ENCODE data around the gene WDFY1. TPM values are rescaled to one million over a fixed set of nuclear protein-coding genes. Genes with fewer than 3 reads are reported as not detected.

The WDFY1 gene
- total RNA-seq, 1 experiment from 2014 or later = 44.7 TPM

DNA sequence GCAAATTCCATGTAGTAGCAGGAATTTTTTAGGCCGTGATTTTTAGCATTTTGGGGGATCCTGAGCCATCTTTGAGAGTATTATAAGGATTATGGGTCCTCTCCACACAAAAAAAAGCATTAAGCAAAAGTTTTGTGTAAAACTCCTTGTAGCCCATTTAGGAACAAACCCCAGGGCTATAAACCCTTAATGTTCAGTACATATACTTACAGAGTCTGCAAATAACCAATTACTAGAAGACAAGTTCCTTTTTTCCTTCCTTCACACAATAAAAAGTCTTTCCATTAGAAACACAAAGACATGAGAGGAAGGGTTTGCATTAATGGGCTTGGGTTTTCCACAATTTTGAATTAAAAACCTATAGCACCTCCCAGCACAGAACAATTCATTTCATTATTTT, 44.6 kb downstream of the WDFY1 start:
- TF ChIP-seq RAD21 (IDR thresholded peaks at IDR 0.05; ENCODE audit: low read depth) = no peak
- no peak for TF ChIP-seq ATF3 (IDR thresholded peaks at IDR 0.05)
- TF ChIP-seq JUND (IDR thresholded peaks at IDR 0.05) = no peak
- no peak for TF ChIP-seq POLR2A (IDR thresholded peaks at IDR 0.05; ENCODE audit: borderline replicate concordance, extremely low read depth, insufficient read depth, insufficient read length)
- Histone ChIP-seq H2AFZ (ENCODE audit: low read depth, low read length, poor library complexity, severe bottlenecking) (no peak overlapping the region), H3K27me3 (ENCODE audit: insufficient read depth, low read length) (no peaks in the 10 kb centered on the region), H4K20me1 (ENCODE audit: insufficient read depth) (no peaks in the 10 kb centered on the region), H3K4me2 (ENCODE audit: low read length) (no peak overlapping the region), H3K9me3 (ENCODE audit: control insufficient read depth in 1 of 2, insufficient read depth in 1 of 2, low read depth in 1 of 2, low read length in 2 of 2) (no peaks in the 10 kb centered on the region), H3K27ac (ENCODE audit: low read depth, low read length) (no peak overlapping the region), H3K9me2 (ENCODE audit: insufficient read depth) (no peaks in the 10 kb centered on the region), H3K79me2 (ENCODE audit: insufficient read depth, low read length) (no peaks in the 10 kb centered on the region), H3K4me3 (replicated peaks in 1 of 2; ENCODE audit: low read depth in 1 of 2, low read length in 2 of 2) (no peak overlapping the region), H3K36me3 (ENCODE audit: control insufficient read depth in 1 of 2, insufficient read depth in 2 of 2, low read length in 2 of 2) (peaks cover 12 to 17% of the 10 kb centered on the region in 2 experiments; a peak in 3 of 4 replicates), H3K9ac (ENCODE audit: low read length) (no peak overlapping the region), H3K4me1 (ENCODE audit: control insufficient read depth in 1 of 2, insufficient read depth in 2 of 2, low read length in 2 of 2) (peaks cover 14 to 20% of the 10 kb centered on the region in 2 experiments)
- ChIA-PET CTCF (no interaction called here), RAD21 (ENCODE audit: low non-redundant PET in 1 of 2, low total read pairs in 2 of 2, uncharacterized antibody in 2 of 2, unreplicated experiment in 2 of 2) (no interaction called here), POLR2A (no interaction called here)
- DNase-seq (ENCODE audit: low read depth, low spot score) (no peak), ATAC-seq (no peak)
- intact Hi-C loops (cut with micrococcal nuclease) = no loop called here
- no TSS peak for BruUV-seq (replicated peaks)

- no peak for TF ChIP-seq POLR2AphosphoS5 (IDR thresholded peaks at IDR 0.05; ENCODE audit: low read depth, low read length)
- TF ChIP-seq SIN3A (IDR thresholded peaks at IDR 0.05; ENCODE audit: low read depth) = no peak
- no peak for TF ChIP-seq EGR1 (IDR thresholded peaks at IDR 0.05; ENCODE audit: low read depth)
- no peak for TF ChIP-seq ZFX (IDR thresholded peaks at IDR 0.05)
- TF ChIP-seq ZBTB33 (IDR thresholded peaks at IDR 0.05; ENCODE audit: extremely low read depth, insufficient replicate concordance, low read length) = no peak
- no peak for TF ChIP-seq ATF3 (IDR thresholded peaks at IDR 0.05)
- no peak for TF ChIP-seq CEBPB (IDR thresholded peaks at IDR 0.05; ENCODE audit: low read depth)
- TF ChIP-seq SP1 (IDR thresholded peaks at IDR 0.05; ENCODE audit: low read depth) = no peak
- no peak for TF ChIP-seq POLR2A (IDR thresholded peaks at IDR 0.05; ENCODE audit: borderline replicate concordance, extremely low read depth, insufficient read depth, insufficient read length)
- no peak for TF ChIP-seq FOSL1 (IDR thresholded peaks at IDR 0.05; ENCODE audit: low read depth)
- TF ChIP-seq, protein P1, sequence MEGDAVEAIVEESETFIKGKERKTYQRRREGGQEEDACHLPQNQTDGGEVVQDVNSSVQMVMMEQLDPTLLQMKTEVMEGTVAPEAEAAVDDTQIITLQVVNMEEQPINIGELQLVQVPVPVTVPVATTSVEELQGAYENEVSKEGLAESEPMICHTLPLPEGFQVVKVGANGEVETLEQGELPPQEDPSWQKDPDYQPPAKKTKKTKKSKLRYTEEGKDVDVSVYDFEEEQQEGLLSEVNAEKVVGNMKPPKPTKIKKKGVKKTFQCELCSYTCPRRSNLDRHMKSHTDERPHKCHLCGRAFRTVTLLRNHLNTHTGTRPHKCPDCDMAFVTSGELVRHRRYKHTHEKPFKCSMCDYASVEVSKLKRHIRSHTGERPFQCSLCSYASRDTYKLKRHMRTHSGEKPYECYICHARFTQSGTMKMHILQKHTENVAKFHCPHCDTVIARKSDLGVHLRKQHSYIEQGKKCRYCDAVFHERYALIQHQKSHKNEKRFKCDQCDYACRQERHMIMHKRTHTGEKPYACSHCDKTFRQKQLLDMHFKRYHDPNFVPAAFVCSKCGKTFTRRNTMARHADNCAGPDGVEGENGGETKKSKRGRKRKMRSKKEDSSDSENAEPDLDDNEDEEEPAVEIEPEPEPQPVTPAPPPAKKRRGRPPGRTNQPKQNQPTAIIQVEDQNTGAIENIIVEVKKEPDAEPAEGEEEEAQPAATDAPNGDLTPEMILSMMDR (IDR thresholded peaks at IDR 0.05 in 2 of 3, conservative IDR thresholded peaks at IDR 0.05 in 1 of 3; ENCODE audit: borderline replicate concordance in 1 of 3, insufficient read depth in 1 of 3, low read depth in 2 of 3, low read length in 2 of 3) = no peak
- no peak for TF ChIP-seq EZH2 (IDR thresholded peaks at IDR 0.05)
- TF ChIP-seq JUND (IDR thresholded peaks at IDR 0.05) = no peak
- Histone ChIP-seq H3K27me3 (ENCODE audit: insufficient read depth, low read length) (no peaks in the 10 kb centered on the region), H3K9me2 (ENCODE audit: insufficient read depth) (no peaks in the 10 kb centered on the region), H3K79me2 (ENCODE audit: insufficient read depth, low read length) (no peaks in the 10 kb centered on the region), H3K36me3 (ENCODE audit: control insufficient read depth in 1 of 2, insufficient read depth in 2 of 2, low read length in 2 of 2) (peaks cover 12 to 17% of the 10 kb centered on the region in 2 experiments; a peak in 3 of 4 replicates), H3K4me3 (replicated peaks in 1 of 2; ENCODE audit: low read depth in 1 of 2, low read length in 2 of 2) (no peak overlapping the region), H3K4me1 (ENCODE audit: control insufficient read depth in 1 of 2, insufficient read depth in 2 of 2, low read length in 2 of 2) (peaks cover 19 to 25% of the 10 kb centered on the region in 2 experiments), H3K4me2 (ENCODE audit: low read length) (no peak overlapping the region), H2AFZ (ENCODE audit: low read depth, low read length, poor library complexity, severe bottlenecking) (no peak overlapping the region), H3K9me3 (ENCODE audit: control insufficient read depth in 1 of 2, insufficient read depth in 1 of 2, low read depth in 1 of 2, low read length in 2 of 2) (no peaks in the 10 kb centered on the region), H4K20me1 (ENCODE audit: insufficient read depth) (no peaks in the 10 kb centered on the region), H3K27ac (ENCODE audit: low read depth, low read length) (no peak overlapping the region), H3K9ac (ENCODE audit: low read length) (no peak overlapping the region)
- CTCF ChIA-PET = no interaction called here
- DNase-seq (ENCODE audit: low read depth, low spot score) = no peak
- RAD21 ChIA-PET (ENCODE audit: low non-redundant PET in 1 of 2, low total read pairs in 2 of 2, uncharacterized antibody in 2 of 2, unreplicated experiment in 2 of 2) = no interaction called here
- no TSS peak for BruUV-seq (replicated peaks)
- intact Hi-C loops (cut with micrococcal nuclease) = no loop called here
- POLR2A ChIA-PET = no interaction called here
- no peak for ATAC-seq
These were observed 45.1 kb downstream of the WDFY1 start for GRCh38 chr2:223900066-223900465.

Data from HCT116 (cell line).